HG02870 (cell line): ENCODE results near the gene KIF5B.
"Not testable (repeated sequence)": the region's sequence is repeated elsewhere in the genome, so short reads cannot be mapped to it uniquely, and the experiment has no call there.

Experiments
- ATAC-seq: cut with Tn5 transposase; IDR thresholded peaks from one replicate; pipeline ENCODE4 v1.9.1; 2021; ENCODE audit warnings: mild to moderate bottlenecking, moderate library complexity; ENCODE audit not compliant: unreplicated experiment

Gene KIF5B

GRCh38 chr10:32056136-32057035 lies at the start of gene KIF5B:
TSS of gene KIF5B (minus strand) at chr10:32056425. CDS start at chr10:32055973, 452 bp downstream.
- peak; percentile 78 for ATAC-seq

- no peak for ATAC-seq
Measured at GRCh38 chr10:32105782-32106382, 49.7 kb upstream of the KIF5B start.

- ATAC-seq, result no peak
Measured at GRCh38 chr10:32104622-32105509, 48.6 kb upstream of the KIF5B start.

- no peak for ATAC-seq
Measured at GRCh38 chr10:32104181-32104580, 48.0 kb upstream of the KIF5B start.

GRCh38 chr10:32103721-32104120 lies 47.5 kb upstream of the KIF5B start:
- no peak for ATAC-seq

- ATAC-seq, result not testable (repeated sequence)
Measured at GRCh38 chr10:32098566-32099259, 42.5 kb upstream of the KIF5B start.

GRCh38 chr10:32095116-32095733 lies 39.0 kb upstream of the KIF5B start:
- no peak for ATAC-seq

GRCh38 chr10:32093650-32094049 lies 37.4 kb upstream of the KIF5B start:
- ATAC-seq, result no peak

GRCh38 chr10:32091046-32091445 lies 34.8 kb upstream of the KIF5B start:
- ATAC-seq, result no peak

- no peak for ATAC-seq
Measured at GRCh38 chr10:32084185-32084851, 28.1 kb upstream of the KIF5B start.

GRCh38 chr10:32077896-32078485 lies 21.8 kb upstream of the KIF5B start:
- ATAC-seq, result no peak

GRCh38 chr10:32073659-32074058 lies 17.4 kb upstream of the KIF5B start:
- no peak for ATAC-seq

- no peak for ATAC-seq
Measured at GRCh38 chr10:32073128-32073527, 16.9 kb upstream of the KIF5B start.

- no peak for ATAC-seq
Measured at GRCh38 chr10:32072025-32072800, 16.0 kb upstream of the KIF5B start.

- no peak for ATAC-seq
Measured at GRCh38 chr10:32070645-32071044, 14.4 kb upstream of the KIF5B start.

- ATAC-seq, result no peak
Measured at GRCh38 chr10:32068569-32068968, 12.3 kb upstream of the KIF5B start.

- not testable (repeated sequence) for ATAC-seq
Measured at GRCh38 chr10:32067931-32068330, 11.7 kb upstream of the KIF5B start.

- no peak for ATAC-seq
Measured at GRCh38 chr10:32065856-32066255, 9.6 kb upstream of the KIF5B start.

GRCh38 chr10:32061440-32061839 lies 5.2 kb upstream of the KIF5B start:
- no peak for ATAC-seq
